Parathyroid adenoma (tissue), 2 donors: ENCODE measurements around the gene TTLL13.

Experiments
- H2AFZ ChIP-seq: fragments of 300-600 bp; sonication (generic); one replicate; pipeline ENCODE4 v1.7.0; 2017; ENCODE audit warnings: antibody characterized with exemption, mild to moderate bottlenecking
- H3K27ac ChIP-seq: fragments of 300-600 bp; sonication (generic); one replicate; pipeline ENCODE4 v1.7.0; 2017
- H3K27me3 ChIP-seq: fragments of 300-600 bp; sonication (generic); one replicate; pipeline ENCODE4 v1.7.0; 2017; ENCODE audit warnings: low read length; ENCODE audit not compliant: control insufficient read depth, insufficient read depth
- H3K36me3 ChIP-seq: fragments of 300-600 bp; sonication (generic); one replicate; pipeline ENCODE4 v1.7.0; 2017; ENCODE audit warnings: low read length; ENCODE audit not compliant: control insufficient read depth, insufficient read depth
- H3K4me1 ChIP-seq: fragments of 300-600 bp; sonication (generic); one replicate; pipeline ENCODE4 v1.7.0; 2017; ENCODE audit warnings: control low read depth
- H3K4me2 ChIP-seq: fragments of 300-600 bp; sonication (generic); one replicate; pipeline ENCODE4 v1.7.0; 2017; ENCODE audit warnings: low read length
- H3K4me3 ChIP-seq: fragments of 300-600 bp; sonication (generic); one replicate; pipeline ENCODE4 v1.7.0; 2017; ENCODE audit warnings: low read depth, low read length
- H3K79me2 ChIP-seq: fragments of 300-600 bp; sonication (generic); one replicate; pipeline ENCODE4 v1.7.0; 2017; ENCODE audit warnings: control low read depth
- H3K9ac ChIP-seq: fragments of 300-600 bp; sonication (generic); one replicate; pipeline ENCODE4 v1.7.0; 2017; ENCODE audit warnings: mild to moderate bottlenecking
- H3K9me3 ChIP-seq: fragments of 300-600 bp; sonication (generic); one replicate; pipeline ENCODE4 v1.7.0; 2017; ENCODE audit warnings: low read length; ENCODE audit not compliant: control insufficient read depth
- CTCF ChIP-seq: fragments of 300-600 bp; sonication (generic); IDR thresholded peaks from one replicate; pipeline ENCODE4 v1.7.0; 2017; ENCODE audit warnings: antibody characterized with exemption, mild to moderate bottlenecking
- donor health status: primary hyperparathyroidism.

TTLL13 gene

GRCh38 chr15:90214553-90215196, 34.7 kb upstream of the TTLL13 start:
- Histone ChIP-seq H3K27me3 (no peaks in the 10 kb centered on the region), H3K4me1 (peaks cover 24% of the 10 kb centered on the region), H3K9me3 (no peaks in the 10 kb centered on the region), H3K4me2 (peak overlapping the region; percentile 31), H3K79me2 (peaks cover 17% of the 10 kb centered on the region), H2AFZ (no peak overlapping the region), H3K9ac (no peak overlapping the region), H3K36me3 (no peaks in the 10 kb centered on the region), H3K27ac (no peak overlapping the region), H3K4me3 (no peak overlapping the region)
- no peak for TF ChIP-seq CTCF

GRCh38 chr15:90217671-90218394, 31.5 kb upstream of the TTLL13 start:
- TF ChIP-seq CTCF = no peak
- H3K4me3 ChIP-seq = no peak overlapping the region
- no peak overlapping the region for H2AFZ ChIP-seq
- H3K27me3 ChIP-seq = no peaks in the 10 kb centered on the region
- no peak overlapping the region for H3K4me2 ChIP-seq
- H3K9me3 ChIP-seq = no peaks in the 10 kb centered on the region
- H3K79me2 ChIP-seq = peaks cover 15% of the 10 kb centered on the region
- no peaks in the 10 kb centered on the region for H3K36me3 ChIP-seq
- no peak overlapping the region for H3K9ac ChIP-seq
- H3K27ac ChIP-seq = no peak overlapping the region
- peaks cover 18% of the 10 kb centered on the region for H3K4me1 ChIP-seq

- Histone ChIP-seq H2AFZ (no peak overlapping the region), H3K9me3 (no peaks in the 10 kb centered on the region), H3K27ac (no peak overlapping the region), H3K4me3 (no peak overlapping the region), H3K9ac (no peak overlapping the region), H3K27me3 (no peaks in the 10 kb centered on the region), H3K79me2 (peaks cover 15% of the 10 kb centered on the region), H3K4me2 (no peak overlapping the region), H3K4me1 (peaks cover 14% of the 10 kb centered on the region), H3K36me3 (no peaks in the 10 kb centered on the region)
- TF ChIP-seq CTCF = peak; percentile 41
Measured at GRCh38 chr15:90219421-90220141, 29.8 kb upstream of the TTLL13 start.

GRCh38 chr15:90221246-90221900, 28.0 kb upstream of the TTLL13 start:
- H3K4me2 ChIP-seq = no peak overlapping the region
- H3K79me2 ChIP-seq = peaks cover 15% of the 10 kb centered on the region
- no peaks in the 10 kb centered on the region for H3K9me3 ChIP-seq
- H3K4me1 ChIP-seq = peaks cover 14% of the 10 kb centered on the region
- H3K36me3 ChIP-seq = no peaks in the 10 kb centered on the region
- H3K27ac ChIP-seq = peak overlapping the region; percentile 92
- peak overlapping the region; percentile 3 for H2AFZ ChIP-seq
- no peak overlapping the region for H3K4me3 ChIP-seq
- TF ChIP-seq CTCF = peak; percentile 60
- no peaks in the 10 kb centered on the region for H3K27me3 ChIP-seq
- no peak overlapping the region for H3K9ac ChIP-seq
